ENCODE results near the gene SINHCAF. TPM values are rescaled to one million over a fixed set of nuclear protein-coding genes. Genes with fewer than 3 reads are reported as not detected.
A peak's percentile ranks its signal among the peaks of the same experiment; 100 is the strongest.

Gene SINHCAF
- total and polyA plus RNA-seq, 2 of the 8 experiments (the other 6 are each of a cell fraction or from before 2014, with no cell fraction given) = 138 to 576 TPM

DNA sequence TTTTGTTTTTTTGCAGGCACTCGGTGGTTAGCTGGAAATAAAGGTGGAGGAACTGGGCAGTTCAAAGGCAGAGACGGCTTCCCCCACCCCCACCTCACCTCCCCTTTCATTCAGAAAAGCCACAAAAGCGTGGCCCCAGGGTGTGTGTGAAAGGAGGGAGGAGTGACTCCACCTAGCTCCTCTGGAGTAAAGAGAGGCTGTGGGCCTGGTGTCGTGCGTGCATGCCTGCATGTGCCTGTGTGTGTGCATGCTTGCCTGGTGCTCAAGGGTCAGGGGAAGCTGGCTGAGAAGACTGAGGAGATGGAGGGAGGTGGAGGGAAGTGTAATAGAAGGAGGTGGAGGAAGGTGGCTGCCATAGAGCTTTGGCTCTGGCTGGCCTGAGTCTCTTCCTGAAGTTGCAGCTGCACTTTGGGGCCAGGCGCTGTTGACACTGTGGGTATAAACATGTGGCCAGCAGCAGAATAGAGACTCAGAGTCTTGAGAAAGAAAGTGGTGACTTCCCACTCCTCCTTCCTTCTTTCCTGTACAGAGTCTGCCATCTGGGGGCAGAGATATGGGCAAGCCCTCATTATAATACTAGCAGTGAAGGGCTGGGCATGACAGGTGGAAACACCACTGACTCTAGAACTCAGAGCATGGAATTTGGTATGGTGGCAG is 36.9 kb upstream of the SINHCAF start (continued):
- TF ChIP-seq RAD21 (IDR thresholded peaks at IDR 0.05 in 1 of 2, conservative IDR thresholded peaks at IDR 0.05 in 1 of 2; ENCODE audit: low read depth in 2 of 2, low read length in 2 of 2) (peak in 1 of 2 experiments; percentile 25; a peak in 1 of 4 replicates), PHF8 (conservative IDR thresholded peaks at IDR 0.05; ENCODE audit: low read depth, low read length) (0 out of 2 replicates have a peak, but pooled peaks have one; percentile 11), TAF1 (IDR thresholded peaks at IDR 0.05; ENCODE audit: low read depth, low read length) (no peak; the same call in 1 of the 2 replicates), SUZ12 (IDR thresholded peaks at IDR 0.05; ENCODE audit: low read length) (no peak), SIN3A (conservative IDR thresholded peaks at IDR 0.05 in 1 of 2, IDR thresholded peaks at IDR 0.05 in 1 of 2; ENCODE audit: low read depth in 1 of 2, low read length in 2 of 2) (no peak), MAFK (IDR thresholded peaks at IDR 0.05; ENCODE audit: low read depth, low read length) (no peak), SRF (IDR thresholded peaks at IDR 0.05; ENCODE audit: low read depth, low read length) (no peak), CREB1 (IDR thresholded peaks at IDR 0.05) (no peak), RBBP5 (IDR thresholded peaks at IDR 0.05; ENCODE audit: borderline replicate concordance, low read depth, low read length) (peak; percentile 48; the same call in 1 of the 2 replicates), HDAC6 (IDR thresholded peaks at IDR 0.05; ENCODE audit: low read depth, low read length) (no peak), YY1 (IDR thresholded peaks at IDR 0.05; ENCODE audit: low read depth, low read length) (no peak), SAP30 (IDR thresholded peaks at IDR 0.05; ENCODE audit: insufficient read depth, insufficient replicate concordance, low read length) (no peak), POLR2AphosphoS5 (IDR thresholded peaks at IDR 0.05; ENCODE audit: low read depth, low read length) (no peak; the same call in 1 of the 2 replicates), KDM1A (IDR thresholded peaks at IDR 0.05; ENCODE audit: borderline replicate concordance, low read length) (no peak), KDM4A (IDR thresholded peaks at IDR 0.05; ENCODE audit: low read depth, low read length, severe bottlenecking) (no peak), TBP (IDR thresholded peaks at IDR 0.05; ENCODE audit: low read depth, low read length) (no peak), JUN (IDR thresholded peaks at IDR 0.05; ENCODE audit: low read depth, low read length) (no peak)
- TF ChIP-seq, protein P1, sequence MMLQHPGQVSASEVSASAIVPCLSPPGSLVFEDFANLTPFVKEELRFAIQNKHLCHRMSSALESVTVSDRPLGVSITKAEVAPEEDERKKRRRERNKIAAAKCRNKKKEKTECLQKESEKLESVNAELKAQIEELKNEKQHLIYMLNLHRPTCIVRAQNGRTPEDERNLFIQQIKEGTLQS (IDR thresholded peaks at IDR 0.05; ENCODE audit: insufficient read depth, low read depth, low read length) = no peak
- TF ChIP-seq, protein P2, sequence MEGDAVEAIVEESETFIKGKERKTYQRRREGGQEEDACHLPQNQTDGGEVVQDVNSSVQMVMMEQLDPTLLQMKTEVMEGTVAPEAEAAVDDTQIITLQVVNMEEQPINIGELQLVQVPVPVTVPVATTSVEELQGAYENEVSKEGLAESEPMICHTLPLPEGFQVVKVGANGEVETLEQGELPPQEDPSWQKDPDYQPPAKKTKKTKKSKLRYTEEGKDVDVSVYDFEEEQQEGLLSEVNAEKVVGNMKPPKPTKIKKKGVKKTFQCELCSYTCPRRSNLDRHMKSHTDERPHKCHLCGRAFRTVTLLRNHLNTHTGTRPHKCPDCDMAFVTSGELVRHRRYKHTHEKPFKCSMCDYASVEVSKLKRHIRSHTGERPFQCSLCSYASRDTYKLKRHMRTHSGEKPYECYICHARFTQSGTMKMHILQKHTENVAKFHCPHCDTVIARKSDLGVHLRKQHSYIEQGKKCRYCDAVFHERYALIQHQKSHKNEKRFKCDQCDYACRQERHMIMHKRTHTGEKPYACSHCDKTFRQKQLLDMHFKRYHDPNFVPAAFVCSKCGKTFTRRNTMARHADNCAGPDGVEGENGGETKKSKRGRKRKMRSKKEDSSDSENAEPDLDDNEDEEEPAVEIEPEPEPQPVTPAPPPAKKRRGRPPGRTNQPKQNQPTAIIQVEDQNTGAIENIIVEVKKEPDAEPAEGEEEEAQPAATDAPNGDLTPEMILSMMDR (IDR thresholded peaks at IDR 0.05; ENCODE audit: control extremely low read depth in 1 of 3, insufficient read depth in 1 of 3, low read depth in 1 of 3, low read length in 3 of 3) = no peak
